Stimulated activated CD8-positive, alpha-beta memory T cell treated with anti-CD3 and anti-CD28 coated beads, Interleukin-4, amount 100 ng/mL, for 1 hour (primary cell): Measurements from ENCODE around the gene ERI3.

Source experiments
- DNase-seq, 2 donors: peaks; one replicate each; pipeline ENCODE4 v3.0.0-alpha.2; 2020; ENCODE audit warnings: low read depth in 2 of 2, low spot score in 1 of 2

The ERI3 gene

GRCh38 chr1:44289530-44289929 is 65.5 kb downstream of the ERI3 start:
- no peak for DNase-seq

DNA sequence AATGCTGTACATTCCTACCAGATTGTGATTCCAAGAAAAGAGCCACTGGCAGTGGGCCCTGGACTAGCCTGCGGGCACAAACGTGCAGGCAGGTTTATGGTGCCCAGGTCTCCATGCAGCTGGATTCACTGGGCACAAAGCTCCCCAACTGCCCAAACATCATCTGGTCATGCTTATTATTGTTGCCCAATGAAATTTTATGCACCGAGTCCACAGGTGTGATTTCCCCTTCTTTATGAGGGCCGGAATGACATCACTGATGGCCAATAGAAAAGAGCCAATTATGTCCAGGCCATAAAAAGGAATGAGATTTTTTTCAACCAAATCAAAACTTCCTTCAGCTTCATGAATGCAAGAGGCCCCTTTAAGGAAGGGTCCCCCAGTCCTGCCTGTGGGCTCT is 66.2 kb downstream of the ERI3 start:
- no peak for DNase-seq

DNA sequence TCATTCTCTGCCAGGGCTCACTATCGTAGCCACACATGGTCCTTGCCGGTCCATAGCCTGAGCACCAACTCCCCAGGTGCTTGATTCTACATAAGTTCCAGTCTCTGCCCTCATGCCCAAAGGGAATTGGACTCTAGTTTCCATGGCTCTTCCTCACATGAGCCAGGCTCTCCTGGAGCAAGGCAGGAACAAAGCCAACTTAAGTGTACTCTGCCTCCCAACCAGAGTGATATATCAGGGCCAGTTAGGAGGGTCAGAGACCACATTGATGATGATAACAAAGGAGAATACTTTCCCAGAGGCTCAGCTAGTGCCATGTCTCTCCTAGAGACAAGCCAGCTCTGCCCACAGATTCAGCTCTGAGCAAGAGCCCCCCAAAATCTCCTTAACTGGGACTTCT is 70.9 kb downstream of the ERI3 start:
- no peak for DNase-seq

- DNase-seq, result no peak
Measured at GRCh38 chr1:44283524-44284173, 71.4 kb downstream of the ERI3 start.

GRCh38 chr1:44282704-44283426 is 72.2 kb downstream of the ERI3 start:
- DNase-seq, result no peak

DNA sequence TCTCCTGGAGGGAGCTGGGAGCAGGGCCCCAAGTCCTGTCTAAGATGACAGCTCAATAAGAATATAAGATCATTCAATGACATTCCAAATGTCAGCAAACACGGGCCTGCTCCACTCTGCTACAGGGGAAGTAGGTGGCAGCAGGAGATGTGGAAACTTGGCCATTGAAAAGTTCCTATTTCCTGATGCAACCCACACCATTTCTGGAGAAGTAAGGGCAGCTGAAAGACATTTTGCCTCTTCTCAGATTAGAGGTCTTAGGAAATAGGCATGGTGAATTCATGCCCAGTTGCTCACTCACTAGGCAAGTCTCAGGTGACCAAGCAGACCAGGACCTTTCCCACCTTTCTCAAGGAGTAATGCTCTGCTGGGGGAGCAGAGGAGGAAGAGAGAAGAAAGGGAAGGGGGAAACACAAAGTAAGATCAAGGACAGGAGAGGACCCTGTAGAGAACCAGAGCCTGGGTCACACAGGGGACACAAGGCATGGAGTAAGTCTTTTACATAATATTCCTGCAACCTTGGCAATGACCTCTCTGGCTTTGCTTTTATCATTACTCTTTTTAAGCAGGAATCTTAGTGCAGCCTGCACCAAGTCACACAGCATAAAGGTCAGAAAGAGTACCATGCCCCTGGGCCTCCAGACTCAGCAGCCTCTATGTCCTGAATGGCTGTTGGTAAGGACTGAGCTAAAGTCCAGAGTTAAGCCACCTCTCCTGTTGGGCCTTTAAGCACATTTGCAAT is 72.9 kb downstream of the ERI3 start:
- DNase-seq, result no peak

- no peak for DNase-seq
Measured at GRCh38 chr1:44276901-44277300, 78.2 kb downstream of the ERI3 start.

DNA sequence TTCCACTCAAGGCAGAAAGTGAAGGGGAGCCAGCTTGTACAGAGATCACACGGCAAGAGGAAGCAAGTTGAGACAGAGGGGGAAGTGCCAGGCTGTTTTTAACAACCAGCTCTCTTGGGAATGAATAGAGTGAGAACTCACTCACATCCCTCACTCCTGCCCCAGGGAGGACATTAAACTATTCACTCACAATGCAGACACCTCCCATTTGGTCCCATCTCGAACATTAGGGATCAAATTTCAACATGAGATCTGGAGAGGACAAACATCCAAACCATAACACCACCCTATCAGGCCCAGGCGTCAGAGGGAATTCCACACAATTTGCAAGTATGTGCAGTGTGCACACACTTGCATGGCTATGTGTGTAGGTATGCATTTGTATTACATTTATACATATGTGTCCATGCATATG is 79.1 kb downstream of the ERI3 start:
- no peak for DNase-seq

DNA sequence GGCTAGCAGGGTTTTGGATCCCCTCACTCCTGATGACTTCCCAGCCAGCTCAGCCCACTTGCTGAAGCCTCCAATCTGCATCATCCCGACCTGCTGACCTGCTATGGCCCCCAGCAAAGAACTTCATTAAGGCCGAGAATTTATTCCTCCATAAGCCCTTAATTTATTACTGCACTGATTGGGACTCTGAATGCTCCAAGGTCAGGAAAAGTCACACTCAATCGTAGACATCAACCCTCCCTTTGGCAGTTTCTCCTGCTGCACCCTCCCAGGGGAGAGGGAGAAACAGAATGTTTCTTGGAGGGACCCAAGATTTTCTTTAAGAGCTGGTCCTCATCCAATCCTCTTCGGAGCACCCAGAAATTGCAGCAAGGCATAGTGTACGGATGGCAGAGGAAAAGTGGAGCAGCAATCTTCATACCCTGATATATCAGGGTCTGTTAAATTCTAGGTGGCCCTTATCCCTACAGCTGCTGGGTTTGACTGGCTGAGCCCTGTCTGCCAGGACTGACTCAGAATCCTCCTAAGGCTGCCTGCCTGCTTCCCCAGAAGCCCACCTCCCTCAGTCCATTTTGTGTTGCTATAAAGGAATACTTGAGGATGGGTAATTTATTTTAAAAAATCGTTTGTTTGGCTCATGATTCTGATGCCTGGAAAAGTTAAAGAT is 79.6 kb downstream of the ERI3 start:
- DNase-seq, result no peak

DNA sequence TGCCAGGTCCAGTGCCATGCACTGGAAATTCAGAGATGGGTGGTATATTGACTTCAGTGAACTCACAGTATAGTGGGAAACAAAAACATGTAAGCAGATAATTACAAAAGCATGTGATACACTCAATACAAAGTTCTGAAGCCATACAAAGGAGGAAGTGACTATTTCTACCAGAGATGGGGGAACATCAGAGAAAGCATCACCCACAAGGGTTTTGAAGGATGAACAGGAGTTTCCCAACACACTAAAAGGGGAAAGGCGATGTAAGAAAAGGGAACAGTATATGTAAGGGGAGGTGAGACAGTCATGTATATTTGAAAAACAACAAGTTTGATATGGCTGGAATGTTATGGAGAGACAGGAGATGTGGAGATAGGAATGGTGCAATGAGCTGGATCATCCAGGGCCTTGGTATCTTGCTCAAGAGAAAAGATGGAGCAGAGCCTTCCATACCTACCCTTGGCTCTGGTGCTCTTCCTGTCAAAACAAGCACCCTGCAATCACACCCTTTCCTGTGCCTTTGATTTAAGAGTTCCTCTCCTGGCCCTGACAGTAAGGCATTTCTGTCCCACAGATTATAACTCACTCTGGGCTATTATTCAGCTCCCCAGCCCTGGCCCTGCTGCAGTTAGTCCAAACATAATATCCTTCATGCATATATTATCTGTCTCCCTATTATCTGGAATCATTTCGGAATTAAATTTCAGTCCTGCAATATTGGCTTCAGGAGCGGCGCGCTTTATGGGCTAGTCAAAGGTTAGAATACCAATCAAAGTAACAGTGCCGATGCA is 81.3 kb downstream of the ERI3 start:
- DNase-seq, result no peak

DNA sequence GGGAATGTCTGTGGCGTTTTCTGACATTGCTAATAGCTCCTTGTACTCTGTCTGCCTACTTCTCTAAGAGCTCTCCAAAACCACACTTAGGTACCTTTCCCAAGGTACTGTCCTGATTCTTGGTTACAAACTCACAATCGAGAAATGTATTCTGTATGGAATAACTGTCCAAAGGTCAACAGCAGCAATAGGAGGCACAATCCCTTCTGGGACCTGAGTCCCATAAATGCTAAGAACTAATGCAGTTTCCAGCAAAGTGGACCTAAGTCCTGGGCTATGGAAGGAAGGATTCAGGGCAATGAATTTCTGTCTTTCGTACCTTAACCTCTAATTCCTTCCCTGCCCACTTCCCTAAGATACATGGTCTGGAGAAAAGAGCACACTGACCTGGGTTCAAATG is 82.1 kb downstream of the ERI3 start:
- DNase-seq, result no peak

GRCh38 chr1:44271646-44272045 is 83.4 kb downstream of the ERI3 start:
- DNase-seq, result no peak

DNA sequence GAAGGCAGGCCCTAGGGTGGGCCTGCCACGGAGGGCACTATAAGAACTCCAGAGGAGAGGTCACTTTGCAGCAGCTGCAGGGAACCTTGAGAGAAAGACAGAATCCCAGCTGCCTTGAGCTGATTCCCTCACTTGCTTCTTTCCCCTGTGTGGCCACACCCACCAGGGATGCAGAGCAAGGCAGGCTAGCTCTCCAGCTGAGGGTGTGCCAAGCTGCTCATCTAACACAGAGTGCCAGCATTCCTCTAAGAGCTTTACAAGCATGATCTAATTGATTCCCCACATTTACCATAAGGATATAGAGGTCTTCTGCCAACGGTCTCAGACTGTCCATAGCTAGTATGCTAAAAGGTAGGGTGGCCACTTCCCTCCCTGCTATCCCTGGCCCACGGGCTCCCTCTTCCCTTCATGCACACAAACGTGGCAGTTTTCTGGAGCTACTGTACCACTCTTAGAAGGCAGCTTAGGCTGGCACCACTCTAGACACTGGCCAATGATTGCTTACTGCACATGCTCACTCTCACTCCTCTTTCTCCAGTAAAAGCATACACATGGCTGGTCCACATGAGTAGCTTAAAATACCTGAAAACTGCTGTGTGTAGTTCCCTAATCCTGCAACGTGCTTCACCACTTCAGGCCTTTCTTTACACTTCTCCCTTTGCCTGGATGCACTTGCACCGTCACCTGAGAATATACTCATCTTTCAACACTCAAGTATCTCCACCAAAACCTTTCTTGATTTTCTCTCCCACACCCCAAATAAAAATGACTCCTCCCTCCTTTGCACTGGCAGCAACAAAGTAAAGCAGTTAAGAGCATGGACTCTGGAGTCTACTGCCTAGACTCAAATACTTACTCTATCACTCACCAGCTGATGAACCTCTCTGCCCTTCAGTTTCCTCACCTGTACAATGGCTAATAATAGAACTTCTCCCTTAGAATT is 84.1 kb downstream of the ERI3 start:
- no peak for DNase-seq

DNA sequence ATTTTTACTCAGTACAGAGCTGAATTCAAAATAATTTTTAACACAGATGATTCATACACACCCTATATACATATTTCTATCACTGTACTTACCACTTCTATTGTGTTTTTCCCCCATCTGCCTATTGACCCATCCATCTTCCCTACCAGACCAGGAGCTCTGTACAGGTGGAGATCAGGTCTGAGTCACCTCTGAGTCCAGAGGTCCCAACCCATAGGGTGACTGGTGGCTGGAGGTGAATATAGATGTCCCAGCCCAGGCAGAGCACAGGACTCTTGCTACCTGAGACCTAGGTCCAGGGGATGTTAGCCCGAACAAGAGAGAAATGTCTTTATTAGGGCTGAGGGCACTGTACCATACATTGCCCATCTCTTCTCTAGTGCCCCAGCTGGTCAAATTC is 87.0 kb downstream of the ERI3 start:
- no peak for DNase-seq

- DNase-seq, result no peak
Measured at GRCh38 chr1:44267438-44267837, 87.6 kb downstream of the ERI3 start.

DNA sequence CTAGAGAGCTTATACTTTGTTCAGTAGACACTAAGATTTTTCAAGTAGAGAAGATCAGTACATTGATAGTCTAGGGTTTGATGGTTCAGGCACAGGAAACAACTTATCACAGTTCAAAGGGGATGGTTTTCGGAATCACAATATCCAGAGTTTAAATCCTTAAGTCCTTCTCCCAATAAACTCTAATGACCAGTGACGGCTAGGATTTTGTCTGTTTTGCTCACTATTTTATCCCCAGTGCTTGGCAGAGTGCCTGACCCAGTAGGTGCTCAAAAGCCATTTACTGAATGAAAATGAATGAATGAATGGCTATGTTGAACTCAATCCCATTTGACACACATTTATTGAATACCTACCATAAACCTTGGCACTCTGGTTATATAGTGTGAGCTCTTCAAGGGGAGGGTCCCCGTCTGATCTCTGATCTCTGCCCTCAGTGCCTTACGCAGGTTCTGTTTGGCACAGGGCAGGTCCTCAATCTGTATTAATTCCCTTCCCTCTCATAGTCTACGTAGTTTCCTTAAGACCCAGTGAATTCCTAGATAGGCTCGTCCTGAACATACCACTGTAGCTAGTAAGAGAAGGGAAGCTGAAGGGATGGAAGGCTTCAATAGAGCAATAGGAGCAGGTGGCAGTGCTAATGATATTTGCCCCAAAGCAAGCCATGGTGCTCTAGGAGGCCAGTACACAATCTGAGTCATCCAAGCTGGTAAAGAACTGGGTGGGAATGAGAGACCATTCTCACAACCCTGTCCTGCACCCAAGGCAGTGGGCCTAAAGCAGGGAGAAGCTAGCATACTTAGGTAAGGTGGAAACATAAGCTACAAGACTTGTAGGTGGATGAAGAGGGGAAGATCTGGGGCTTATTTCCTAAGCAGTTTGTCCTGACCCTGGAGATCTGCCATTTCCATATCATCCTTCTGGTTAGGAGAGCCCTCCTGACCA is 88.4 kb downstream of the ERI3 start:
- DNase-seq, result no peak

- no peak for DNase-seq
Measured at GRCh38 chr1:44265656-44266358, 89.2 kb downstream of the ERI3 start.

DNA sequence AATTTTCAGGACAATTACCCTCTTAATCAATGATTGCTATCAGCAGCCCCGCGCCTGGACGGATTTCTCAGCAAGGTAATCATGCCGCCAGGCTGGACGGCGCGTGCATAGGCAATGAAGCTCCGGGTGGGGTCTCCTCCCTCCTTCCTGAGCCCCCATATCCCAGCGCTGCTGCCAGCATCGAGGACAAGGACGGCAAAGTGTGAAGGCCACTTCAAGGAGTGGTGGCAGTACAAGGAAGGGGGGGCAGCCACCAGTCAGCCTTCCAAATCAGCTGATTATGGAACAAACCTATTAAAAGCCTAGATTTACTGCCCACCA is 90.6 kb downstream of the ERI3 start:
- no peak for DNase-seq
